Measurements from ENCODE around the gene CMTM6.
"Not testable (repeated sequence)": the region's sequence is repeated elsewhere in the genome, so short reads cannot be mapped to it uniquely, and the experiment has no call there.

Gene CMTM6

DNA sequence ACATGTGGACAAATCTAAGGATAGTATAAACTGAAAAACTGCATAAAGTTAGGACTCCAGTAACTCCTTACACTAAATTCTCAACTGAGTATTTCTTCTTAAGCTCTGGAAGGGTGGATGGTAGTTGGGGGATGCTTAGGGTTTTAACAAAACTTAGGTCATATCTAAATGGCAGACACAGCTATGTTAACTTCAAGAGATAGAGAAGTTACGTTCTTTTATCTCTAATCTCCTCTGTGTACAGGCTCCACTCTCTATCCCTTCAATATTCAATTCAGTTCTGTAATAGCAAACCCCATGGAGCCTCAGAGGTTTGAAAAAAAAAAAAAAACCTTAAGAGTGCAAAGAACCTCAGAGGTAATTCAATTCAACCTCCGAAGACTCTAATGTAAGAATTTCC, 3.1 kb downstream of the CMTM6 start:
- no peak for DNase-seq (ENCODE audit: low read depth)

DNA sequence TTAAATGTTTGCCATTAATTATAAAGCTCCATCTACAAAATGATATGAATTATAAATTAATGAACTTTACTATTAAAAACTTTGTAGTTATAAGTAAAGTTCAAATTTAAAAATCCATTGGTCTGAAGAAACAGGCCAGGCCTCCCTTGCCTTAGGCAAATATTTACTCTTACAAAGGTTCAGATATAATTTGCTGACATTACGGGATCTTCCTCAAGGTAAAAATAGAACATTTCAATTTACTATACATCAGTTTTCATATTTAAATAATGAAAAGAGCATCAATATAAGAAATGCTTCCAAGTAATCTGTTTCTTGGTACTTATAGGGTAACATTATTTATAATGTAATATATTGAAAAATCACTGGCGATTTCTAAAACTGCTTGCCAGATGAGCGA, 3.7 kb downstream of the CMTM6 start:
- no peak for DNase-seq (ENCODE audit: low read depth)

DNA sequence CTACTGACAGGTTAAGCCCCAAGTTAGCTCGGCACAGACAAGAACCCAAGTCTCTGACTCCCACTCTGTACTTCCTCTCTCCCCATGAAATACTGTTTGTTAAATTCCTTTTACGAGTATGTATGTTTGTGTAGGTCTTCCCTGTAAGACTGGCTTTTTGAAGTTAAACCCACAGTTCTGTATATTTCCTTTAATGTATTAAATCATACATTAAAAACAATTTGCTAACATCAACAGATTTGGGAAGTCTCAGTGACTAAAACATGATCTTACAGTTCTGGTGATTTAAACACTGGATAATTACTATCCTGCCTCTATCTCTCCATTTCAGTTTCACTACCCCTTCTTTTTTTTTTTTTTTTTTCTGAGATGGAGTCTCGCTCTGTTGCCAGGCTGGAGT, 4.4 kb downstream of the CMTM6 start:
- no peak for DNase-seq (ENCODE audit: low read depth)

- no peak for DNase-seq (ENCODE audit: low read depth)
Observed at GRCh38 chr3:32495609-32496008, 7.0 kb downstream of the CMTM6 start.

- DNase-seq (ENCODE audit: low read depth) = no peak
Observed at GRCh38 chr3:32495085-32495484, 7.6 kb downstream of the CMTM6 start.

DNA sequence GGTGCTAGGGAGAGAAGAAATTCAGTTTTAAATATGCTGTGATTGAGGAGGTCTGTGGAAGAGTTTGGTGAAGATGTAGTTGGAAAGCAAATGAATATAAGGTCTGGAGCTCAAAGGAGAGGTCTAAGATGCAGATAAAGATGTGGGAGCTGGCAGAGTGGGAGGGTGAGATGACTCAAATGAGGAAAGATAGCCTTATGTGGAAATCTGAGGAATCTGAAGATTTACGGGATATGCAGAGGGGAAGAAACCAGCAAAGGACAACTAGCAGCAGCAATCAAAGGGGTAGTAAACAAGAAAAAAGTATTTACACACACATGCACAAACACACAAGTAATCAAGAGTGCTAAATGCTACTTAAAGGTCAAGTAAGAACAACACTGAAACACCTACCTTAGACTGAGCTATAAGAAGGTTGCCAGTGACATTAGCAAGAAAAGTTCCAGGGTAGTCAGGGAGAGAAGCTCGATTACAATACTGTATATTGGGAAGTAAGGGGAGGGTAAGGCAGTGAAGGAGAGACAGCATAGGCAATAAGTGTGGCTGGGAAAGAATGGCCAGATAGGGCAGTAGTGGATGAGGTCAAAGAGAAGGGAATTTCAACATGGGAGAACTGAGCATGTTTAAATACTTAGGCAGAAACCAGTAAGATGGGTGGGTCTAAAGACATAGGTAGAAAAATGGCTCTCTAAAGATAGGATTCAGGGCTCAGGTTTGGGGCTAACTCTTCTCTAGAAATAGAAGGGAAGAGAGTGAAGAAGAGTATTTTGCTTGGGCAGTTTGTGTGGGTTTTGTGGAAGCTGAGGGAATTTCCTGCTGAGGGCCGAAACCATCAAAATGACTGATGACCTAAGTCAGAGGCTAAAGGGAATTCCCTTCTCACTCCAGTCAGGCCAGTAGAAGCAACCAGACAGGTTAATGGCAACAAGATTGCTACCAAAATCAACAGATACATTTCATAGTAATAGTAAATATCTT, 8.9 kb downstream of the CMTM6 start:
- DNase-seq (ENCODE audit: low read depth) = no peak

- no peak for DNase-seq (ENCODE audit: low read depth)
Observed at GRCh38 chr3:32492684-32493436, 9.8 kb downstream of the CMTM6 start.

GRCh38 chr3:32488474-32489008, 14.1 kb downstream of the CMTM6 start:
- no peak for DNase-seq (ENCODE audit: low read depth)

DNA sequence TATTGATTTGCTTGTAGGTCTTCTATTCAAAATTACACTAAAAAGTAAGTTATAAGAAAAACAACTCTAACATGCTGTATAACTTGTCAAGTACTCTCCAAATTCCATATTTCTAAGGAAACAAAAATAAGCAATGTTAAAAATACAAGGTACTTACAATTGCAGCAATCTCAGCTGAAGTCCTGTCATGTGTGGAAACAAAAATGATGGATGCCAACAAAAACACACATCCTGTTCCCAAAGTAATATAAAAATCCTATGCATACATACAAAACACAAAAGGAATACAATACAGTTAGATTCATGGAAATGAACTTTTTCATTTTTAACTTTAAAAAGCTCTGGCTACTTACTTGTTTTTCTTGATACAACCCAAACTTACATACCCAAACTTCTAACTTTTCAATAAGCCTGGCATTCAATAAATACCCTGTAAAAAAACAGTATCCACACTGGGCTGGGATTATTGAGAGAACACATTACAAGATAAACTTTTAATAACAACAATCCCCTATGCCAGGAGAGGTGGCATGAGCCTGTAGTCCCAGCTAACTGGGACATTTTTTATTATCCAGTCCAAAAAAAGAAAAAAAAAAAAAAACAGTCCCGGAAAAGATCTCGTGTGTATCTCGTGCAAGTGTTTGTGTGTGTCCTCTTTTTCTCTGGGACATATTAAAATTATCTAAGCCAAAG, 14.7 kb downstream of the CMTM6 start:
- no peak for DNase-seq (ENCODE audit: low read depth)

DNA sequence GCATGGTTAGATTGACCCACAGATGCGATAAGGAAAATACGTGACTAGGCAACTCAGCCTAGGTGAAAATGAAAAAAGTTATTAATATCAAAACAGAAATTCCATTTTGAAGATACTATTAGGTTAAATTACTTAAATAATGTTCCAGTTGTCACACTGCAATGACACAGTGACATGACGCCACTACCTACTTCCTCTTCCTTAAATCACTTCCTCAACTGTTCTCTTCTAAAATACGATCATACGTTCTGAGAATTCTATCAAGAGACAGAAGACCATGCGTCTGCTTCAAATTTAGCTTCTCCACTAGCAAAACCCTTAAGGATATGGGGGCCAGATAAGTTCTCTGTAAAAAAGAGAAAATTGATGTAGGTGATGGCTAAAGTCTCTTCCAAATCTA, 18.2 kb downstream of the CMTM6 start:
- no peak for DNase-seq (ENCODE audit: low read depth)

GRCh38 chr3:32483772-32484171, 18.9 kb downstream of the CMTM6 start:
- DNase-seq (ENCODE audit: low read depth) = no peak

DNA sequence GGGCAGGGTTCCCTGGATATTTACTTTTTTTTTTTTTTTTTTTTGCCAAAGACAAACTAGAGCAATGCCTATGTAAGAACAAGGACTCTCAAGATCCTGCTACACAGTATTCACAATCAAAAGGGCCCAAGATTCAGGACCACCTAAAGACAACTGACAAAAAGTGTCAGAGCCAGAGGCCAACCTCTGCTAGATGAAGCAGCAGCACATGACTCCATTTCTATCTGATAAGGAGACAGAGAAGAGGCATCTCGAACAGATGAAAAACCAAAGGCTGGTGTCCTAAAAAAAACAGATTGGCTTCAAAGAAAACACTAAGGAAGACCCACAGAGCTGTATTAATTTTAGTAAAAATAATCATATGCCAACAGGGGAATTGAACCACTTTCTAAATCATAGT, 20.0 kb downstream of the CMTM6 start:
- no peak for DNase-seq (ENCODE audit: low read depth)

DNA sequence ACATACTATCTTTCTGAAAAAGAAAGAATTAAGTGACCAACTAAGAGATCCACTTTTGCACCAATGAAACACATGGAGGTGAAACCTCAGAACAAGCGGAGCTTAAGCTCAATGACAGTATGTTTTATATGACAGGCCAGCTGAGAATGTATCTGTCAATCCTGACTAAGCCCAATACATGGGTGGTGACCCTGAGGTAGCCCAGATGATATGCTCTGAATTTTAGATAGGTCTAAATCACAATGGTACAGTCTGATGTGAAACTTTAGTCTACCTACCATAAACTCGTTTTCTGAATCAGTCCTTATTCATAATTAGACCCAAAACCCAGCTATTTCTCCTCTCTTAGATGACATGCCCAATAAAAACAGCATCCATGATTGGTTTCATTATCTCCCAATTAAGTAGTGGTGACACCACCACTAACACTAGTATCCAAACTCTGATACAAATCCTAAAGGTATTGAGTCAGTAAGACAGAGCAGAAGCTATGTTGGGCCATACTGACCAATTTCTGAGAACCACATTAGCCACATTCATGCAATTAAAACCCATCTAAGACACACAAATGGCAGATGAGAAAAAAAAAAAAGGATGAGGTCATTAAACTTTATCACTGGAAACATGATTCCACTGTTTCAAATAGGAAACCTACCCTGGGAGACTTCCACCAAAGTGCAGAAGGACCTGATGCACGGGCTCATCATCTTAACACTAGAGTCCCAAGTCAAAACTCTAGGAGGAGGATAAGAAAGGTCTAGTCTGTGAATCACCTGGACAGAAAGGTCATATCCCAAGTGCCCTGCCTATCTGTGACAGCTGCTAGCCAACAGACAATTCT, 20.6 kb downstream of the CMTM6 start:
- DNase-seq (ENCODE audit: low read depth) = no peak

GRCh38 chr3:32480604-32481003, 22.0 kb downstream of the CMTM6 start:
- no peak for DNase-seq (ENCODE audit: low read depth)

DNA sequence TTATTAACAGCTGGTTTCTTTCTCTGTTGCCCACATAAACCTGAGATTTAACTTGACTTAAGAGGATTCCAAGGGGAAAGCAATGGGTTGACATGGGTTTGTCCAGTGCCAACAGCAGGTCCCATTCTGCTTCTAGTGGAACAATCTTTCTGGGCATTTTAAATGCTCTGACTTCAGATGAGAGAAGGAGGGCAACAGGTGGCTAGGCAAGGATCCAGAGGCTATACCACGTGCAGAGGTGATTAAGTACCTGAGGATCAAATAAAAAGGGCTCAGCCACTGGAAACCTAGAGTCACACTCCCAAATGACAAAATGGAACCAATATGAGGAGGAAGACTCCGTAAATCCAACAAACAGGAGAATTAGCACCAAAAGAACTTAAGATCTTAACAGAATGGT, 28.5 kb downstream of the CMTM6 start:
- no peak for DNase-seq (ENCODE audit: low read depth)

DNA sequence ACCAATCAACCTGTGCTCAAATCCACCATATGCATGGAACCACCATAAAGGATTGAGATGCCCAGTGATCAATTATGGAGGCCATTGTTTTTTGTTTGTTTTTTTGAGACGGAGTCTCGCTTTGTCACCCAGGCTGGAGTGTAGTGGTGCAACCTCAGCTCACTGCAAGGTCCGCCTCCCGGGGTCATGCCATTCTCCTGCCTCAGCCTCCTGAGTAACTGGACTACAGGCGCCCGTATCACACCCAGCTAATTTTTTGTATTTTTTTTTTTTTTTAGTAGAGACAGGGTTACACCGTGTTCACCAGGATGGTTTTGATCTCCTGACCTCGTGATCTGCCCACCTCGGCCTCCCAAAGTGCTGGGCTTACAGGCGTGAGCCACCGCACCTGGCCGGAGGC, 30.5 kb downstream of the CMTM6 start:
- not testable (repeated sequence) for DNase-seq (ENCODE audit: low read depth)

- DNase-seq (ENCODE audit: low read depth) = no peak
Observed at GRCh38 chr3:32471246-32471645, 31.4 kb downstream of the CMTM6 start.

- DNase-seq (ENCODE audit: low read depth) = no peak
Observed at GRCh38 chr3:32470362-32470761, 32.3 kb downstream of the CMTM6 start.

- no peak for DNase-seq (ENCODE audit: low read depth)
Observed at GRCh38 chr3:32469151-32469874, 33.3 kb downstream of the CMTM6 start.

DNA sequence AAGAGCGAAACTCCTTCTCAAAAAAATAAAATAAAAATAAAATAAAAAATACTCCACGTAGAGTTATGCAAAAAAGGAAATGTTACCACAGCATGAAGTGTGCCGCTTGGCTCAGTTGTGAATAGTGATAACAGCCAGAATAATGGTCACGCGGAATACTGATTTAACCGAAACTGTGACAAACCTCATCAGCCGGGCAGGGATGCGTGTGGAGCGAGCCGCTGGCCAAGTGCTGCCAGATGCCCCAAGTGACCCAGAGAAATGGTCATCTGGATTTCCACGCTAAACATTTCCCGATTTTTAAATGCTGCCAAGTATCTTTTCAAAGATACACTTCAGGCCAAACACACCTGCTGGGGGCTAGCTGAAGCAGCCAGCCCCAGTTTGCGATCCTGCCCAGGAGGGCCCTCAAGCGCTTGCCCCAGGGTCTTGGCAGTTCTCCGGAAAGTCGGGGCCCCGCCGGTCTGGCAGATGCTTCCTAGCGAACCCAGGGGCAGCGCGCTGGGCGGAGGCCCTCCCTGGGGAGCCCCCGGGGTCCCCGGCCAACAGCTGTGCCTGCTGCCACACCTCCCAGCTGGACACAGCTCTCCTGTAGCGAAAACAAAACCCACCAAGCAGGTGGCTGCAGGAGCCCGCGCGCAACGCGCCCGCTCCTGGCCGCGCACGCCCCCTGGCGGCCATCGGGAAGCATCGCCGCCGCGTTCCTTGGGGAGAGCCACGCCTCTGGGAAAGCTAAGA, 35.1 kb downstream of the CMTM6 start:
- no peak for DNase-seq (ENCODE audit: low read depth)

All from HS-27A (cell line).